Measurements from ENCODE around the gene ZIK1. TPM values are rescaled to one million over a fixed set of nuclear protein-coding genes. Genes with fewer than 3 reads are reported as not detected.

ZIK1 gene
- total and polyA plus RNA-seq, 2 of the 8 experiments (the other 6 are each of a cell fraction or from before 2014, with no cell fraction given) = 19.4 to 36.5 TPM

DNA sequence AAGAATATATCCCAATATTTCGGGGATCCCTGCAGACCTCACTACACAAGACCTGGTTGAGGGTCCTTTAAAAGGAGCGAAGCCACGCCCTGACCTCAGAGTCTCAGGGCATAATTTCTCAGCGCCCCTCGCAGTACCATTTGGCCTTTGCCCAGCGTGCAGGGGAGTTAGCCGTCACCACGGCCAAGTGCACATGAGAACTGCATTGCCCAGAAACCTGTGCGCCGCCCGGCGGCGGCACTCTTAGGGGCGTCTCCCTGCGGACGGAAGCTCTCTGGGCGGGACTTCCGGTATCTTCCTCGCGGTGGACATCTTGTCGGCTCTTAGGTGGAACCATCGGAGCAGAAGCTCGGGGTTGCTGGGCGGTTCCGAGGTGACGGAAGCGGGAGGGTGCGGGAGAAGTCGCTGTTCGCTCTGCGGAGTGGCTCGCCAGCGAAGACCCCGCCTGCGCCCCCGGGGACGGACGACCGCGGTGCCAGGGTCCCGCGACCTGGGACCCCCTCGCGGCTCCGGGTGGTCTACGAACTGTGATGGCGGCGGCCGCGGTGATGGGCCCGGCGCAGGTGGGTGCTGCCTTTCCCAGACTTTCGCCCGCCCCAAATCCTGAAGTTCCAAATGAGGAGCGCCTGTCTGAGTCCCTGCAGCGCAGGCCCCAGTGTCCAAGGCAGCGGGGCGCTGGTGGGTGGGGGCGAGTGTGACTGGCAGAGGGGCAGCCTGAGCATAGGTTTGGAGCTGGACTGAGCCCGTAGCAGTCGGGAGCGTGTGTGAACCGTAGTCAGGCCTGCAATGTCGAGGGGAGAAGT, 30.2 kb downstream of the ZIK1 start, which contains the start of gene ZNF134 (continued):
- TF ChIP-seq GABPA (IDR thresholded peaks at IDR 0.05; ENCODE audit: borderline replicate concordance, insufficient read depth, low read length) (peak; percentile 94), ASH2L (IDR thresholded peaks at IDR 0.05; ENCODE audit: low read length) (peak; percentile 80), RAD21 (IDR thresholded peaks at IDR 0.05 in 1 of 2, conservative IDR thresholded peaks at IDR 0.05 in 1 of 2; ENCODE audit: low read depth in 2 of 2, low read length in 2 of 2) (0 out of 4 replicates have a peak, but pooled peaks of 1 of the 2 experiments have one; percentile 2)

All from H1 (cell line).